GM21390 (cell line): Measurements from ENCODE around the gene AKR1C2.
"Not testable (repeated sequence)": the region's sequence is repeated elsewhere in the genome, so short reads cannot be mapped to it uniquely, and the experiment has no call there.

Experiments used
- ATAC-seq: cut with Tn5 transposase; IDR thresholded peaks from one replicate; pipeline ENCODE4 v1.9.1; 2021; ENCODE audit not compliant: unreplicated experiment

AKR1C2 gene

GRCh38 chr10:4990217-4990616, 13.4 kb downstream of the AKR1C2 start:
- ATAC-seq = no peak

DNA sequence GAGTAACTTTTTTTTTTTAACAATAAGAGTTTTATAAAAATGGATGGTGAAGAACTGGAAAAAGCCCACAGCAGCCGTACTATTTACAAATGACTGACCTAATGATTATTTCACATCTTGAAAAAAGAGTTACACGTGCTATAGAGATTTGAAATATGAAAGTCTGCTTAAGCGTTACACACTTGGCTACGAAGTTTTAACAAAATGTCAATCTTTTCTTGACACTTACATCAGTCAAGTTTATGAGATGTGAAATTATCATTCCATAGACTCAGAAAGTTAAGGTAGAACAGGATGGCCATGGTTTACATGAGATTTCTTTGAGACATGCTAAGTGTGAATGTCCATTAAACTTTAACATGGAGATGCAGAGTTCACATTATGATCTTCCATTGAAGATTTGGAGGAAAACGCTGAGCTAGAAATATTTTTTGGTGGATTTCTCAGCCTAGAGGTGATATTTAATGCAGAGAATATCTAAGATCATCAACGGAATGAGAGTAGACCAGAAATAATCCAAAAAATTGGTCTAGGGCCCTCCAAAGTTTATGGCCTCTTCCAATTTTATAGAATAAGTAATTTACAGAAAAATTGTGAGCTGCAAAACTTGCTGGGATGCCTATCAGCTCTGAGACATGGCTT, 15.5 kb downstream of the AKR1C2 start:
- ATAC-seq = not testable (repeated sequence)

DNA sequence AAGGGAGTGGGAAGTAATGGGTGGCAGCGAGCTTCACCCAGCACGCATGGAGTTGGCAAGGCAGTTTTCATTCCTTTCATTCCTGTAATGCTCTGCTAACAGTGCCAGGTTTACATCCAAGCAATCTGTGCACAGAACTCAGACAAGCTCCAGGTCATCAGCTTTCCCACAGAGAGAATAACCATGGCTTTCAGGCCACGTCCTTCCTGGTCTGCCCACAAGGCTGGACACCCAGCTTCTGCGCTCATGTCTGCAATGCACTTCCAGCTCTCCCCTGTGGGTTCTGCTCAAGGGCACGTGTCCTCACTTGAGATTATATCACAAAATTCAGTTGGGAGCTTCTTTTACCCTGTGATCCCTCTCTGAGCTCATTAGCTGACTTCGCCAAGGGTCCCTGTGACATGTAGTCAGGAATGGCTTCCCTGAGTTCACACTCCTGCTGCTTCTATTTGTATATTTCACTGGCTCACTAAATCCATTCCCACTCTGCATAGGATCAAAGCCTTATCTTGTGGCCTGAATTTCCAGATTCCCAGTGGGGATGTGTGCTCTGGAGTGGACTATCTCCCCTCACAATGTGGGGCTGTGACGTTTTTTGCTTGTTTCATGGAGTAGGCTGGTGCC, 18.6 kb downstream of the AKR1C2 start:
- no peak for ATAC-seq

DNA sequence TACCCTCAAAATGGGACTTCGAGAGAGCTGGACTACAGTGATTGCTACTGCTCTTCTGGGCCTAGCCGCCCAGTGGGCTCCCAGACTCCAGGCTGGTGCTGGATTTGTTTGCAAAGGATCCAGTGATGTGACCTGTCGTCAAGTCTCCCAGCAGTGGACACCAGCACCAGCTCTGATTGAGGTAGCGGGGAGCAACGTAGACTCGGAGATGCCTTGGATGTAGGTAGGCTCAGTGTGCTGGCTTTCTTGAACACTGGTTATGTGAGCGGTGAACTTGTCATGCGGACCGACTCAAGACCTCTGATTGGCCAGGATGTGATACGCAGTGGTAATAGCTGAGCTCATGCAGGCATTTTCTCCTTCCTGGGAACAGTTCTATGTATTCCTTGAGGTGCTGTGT, 19.4 kb downstream of the AKR1C2 start:
- ATAC-seq = no peak

- no peak for ATAC-seq
Observed at GRCh38 chr10:4983615-4984216, 19.9 kb downstream of the AKR1C2 start.

DNA sequence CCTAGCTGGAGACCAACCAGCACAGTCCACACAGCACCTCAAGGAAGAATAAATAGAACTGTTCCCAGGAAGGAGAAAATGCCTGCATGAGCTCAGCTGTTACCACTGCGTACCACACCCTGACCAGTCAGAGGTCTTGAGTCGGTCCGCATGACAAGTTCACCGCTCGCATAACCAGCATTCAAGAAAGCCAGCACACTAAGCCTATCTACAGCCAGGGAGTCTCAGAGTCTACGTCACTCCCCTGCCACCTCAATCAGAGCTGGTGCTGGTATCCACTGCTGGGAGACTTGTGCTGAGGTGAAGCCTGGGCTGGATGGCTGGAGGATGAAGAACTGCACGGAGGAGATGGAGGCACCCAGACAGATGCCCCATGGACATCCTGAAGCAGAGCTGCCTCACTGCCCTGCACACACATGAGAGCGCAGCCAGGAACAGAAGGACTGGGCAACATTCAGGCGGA, 20.9 kb downstream of the AKR1C2 start:
- ATAC-seq = no peak

DNA sequence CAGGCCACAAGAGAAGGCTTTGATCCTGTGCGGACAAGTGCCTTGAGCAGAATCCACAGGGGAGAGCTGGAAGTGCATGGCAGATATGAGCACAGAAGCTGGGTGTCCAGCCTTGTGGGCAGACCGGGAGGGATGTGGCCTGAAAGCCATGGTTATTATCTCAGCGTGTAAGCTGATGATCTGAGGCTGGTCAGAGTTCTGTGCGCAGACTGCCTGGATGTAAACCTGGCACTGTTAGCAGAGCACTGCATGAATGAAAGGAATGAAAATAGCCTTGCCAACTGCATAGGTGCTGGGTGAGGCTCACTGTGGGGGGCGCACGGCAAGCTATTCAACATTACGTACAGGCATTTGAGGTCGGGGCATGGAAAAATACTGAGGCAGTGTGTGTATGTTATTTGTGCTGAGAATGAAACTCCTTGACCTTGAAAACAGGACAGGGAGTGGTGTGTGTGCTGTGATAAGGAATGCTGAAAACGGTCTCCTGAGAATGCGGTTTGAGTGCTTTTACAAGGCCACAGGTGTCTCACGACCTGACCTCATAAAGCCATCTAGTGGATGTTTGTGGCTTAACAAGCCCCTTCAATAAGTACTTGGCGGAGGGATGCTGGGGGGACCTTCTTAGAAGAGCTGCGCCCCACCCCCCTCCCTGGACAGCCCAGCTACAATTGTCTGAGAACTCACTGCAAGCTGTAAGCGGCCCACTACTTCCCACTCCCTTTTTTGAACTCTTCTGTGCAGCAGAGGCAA, 21.8 kb downstream of the AKR1C2 start:
- ATAC-seq = no peak

- ATAC-seq = no peak
Observed at GRCh38 chr10:4980793-4981192, 22.9 kb downstream of the AKR1C2 start.

DNA sequence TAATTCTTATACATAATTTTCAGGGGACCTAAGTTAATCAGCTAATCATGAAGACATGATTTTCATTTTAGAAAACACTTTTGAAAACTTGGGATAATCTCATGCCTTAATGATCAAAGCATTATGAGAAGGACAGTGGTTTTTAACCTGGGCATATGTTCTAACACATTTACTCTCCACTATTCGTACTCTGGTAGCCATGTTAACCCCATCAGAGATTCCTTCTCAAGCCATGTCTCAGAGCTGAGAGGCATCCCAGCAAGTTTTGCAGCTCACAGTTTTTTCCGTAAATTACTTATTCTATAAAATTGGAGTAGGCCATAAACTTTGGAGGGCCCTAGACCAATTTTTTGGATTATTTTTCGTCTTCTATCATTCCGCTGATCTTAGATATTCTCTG, 24.8 kb downstream of the AKR1C2 start:
- no peak for ATAC-seq

- ATAC-seq = no peak
Observed at GRCh38 chr10:4977025-4977424, 26.6 kb downstream of the AKR1C2 start.

GRCh38 chr10:4974400-4974799, 29.3 kb downstream of the AKR1C2 start:
- ATAC-seq = not testable (repeated sequence)

- not testable (repeated sequence) for ATAC-seq
Observed at GRCh38 chr10:4973294-4973693, 30.4 kb downstream of the AKR1C2 start.

GRCh38 chr10:4972369-4973142, 31.1 kb downstream of the AKR1C2 start:
- not testable (repeated sequence) for ATAC-seq

DNA sequence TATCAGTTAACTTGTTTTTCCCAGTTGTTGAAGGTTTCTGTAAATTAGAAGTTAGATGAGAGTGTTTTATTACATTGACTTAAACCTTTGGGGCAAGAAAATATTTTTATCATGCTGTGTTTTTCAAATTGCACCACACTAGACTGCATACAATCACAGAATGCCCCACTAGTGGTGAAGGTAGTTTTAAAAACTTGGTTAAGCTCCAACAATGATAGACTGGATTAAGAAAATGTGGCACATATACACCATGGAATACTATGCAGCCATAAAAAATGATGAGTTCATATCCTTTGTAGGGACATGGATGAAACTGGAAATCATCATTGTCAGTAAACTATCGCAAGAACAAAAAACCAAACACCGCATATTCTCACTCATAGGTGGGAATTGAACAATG, 33.3 kb downstream of the AKR1C2 start:
- not testable (repeated sequence) for ATAC-seq

DNA sequence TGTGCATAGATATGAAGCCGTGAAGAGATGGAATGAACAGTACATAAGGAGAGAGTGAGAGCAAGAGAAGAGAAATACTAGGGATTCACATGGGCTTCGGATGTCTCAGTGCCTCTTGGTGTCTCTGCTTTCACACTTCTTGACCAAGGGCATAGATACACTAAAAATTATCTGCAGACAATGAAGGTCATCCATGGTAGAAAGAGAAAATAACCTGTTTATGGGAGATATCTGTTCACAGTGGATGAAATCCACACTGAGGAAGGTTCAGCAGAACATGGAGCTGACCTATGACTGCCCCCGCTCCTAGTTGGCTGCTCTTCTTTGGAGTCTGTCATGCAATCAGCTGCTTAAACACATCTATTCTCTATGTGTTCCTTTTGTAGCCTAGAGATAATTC, 34.4 kb downstream of the AKR1C2 start:
- not testable (repeated sequence) for ATAC-seq

- not testable (repeated sequence) for ATAC-seq
Observed at GRCh38 chr10:4967189-4967588, 36.5 kb downstream of the AKR1C2 start.

DNA sequence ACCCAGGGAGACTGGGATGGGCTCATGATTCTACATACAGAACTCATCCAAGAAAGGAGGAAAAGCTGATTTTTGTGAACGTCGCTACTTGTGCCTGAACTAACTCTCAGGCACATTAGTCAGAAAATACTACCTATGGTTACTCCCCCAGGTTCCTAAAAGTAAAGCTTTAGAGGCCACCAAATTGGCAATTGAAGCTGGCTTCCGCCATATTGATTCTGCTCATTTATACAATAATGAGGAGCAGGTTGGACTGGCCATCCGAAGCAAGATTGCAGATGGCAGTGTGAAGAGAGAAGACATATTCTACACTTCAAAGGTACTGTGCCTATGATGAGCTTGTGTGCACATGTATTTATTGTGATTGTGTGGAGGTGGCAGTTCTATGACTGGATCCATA, 37.9 kb downstream of the AKR1C2 start:
- not testable (repeated sequence) for ATAC-seq

DNA sequence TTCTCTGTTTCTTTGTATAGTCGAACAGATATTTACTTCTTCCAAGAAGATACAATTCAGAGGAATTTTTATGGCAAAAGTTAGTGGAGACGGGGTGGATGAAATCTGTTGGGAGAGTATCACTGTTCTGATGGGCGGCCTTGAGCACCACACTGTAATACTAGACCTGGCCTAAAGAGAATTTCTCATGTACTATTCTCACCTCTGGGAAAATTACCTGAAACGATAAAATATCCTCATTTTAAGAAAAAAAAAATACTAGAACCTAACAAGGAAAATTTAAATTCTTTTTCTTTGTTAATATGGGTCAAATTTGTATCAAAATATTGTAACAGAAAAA, 39.9 kb downstream of the AKR1C2 start:
- ATAC-seq = not testable (repeated sequence)

GRCh38 chr10:4962876-4963814, 40.5 kb downstream of the AKR1C2 start, which contains the start of gene AKR1C1:
AKR1C1 (plus strand) TSS chr10:4963415; CDS start chr10:4963445, 30 bp downstream.
- ATAC-seq = not testable (repeated sequence)

- not testable (repeated sequence) for ATAC-seq
Observed at GRCh38 chr10:4962308-4962707, 41.3 kb downstream of the AKR1C2 start.
